Mammary epithelial cell (primary cell): ENCODE results near the gene HYAL3.

Experiments used
- CTCF ChIP-seq, 2 donors: IDR thresholded peaks in 1 of 2; conservative IDR thresholded peaks in 1 of 2; 2 replicates each; pipeline ENCODE4 v1.5.1; 2011 to 2012; ENCODE audit warnings: inconsistent platforms in 2 of 2, low read length in 2 of 2, mild to moderate bottlenecking in 2 of 2, control low read depth in 1 of 2, low read depth in 1 of 2; ENCODE audit not compliant: insufficient read depth in 1 of 2; ENCODE audit errors: extremely low read depth in 1 of 2
- EZH2 ChIP-seq: IDR thresholded peaks from 2 replicates; pipeline ENCODE4 v1.6.1; 2012; ENCODE audit warnings: low read length, inconsistent platforms, borderline replicate concordance

DNA sequence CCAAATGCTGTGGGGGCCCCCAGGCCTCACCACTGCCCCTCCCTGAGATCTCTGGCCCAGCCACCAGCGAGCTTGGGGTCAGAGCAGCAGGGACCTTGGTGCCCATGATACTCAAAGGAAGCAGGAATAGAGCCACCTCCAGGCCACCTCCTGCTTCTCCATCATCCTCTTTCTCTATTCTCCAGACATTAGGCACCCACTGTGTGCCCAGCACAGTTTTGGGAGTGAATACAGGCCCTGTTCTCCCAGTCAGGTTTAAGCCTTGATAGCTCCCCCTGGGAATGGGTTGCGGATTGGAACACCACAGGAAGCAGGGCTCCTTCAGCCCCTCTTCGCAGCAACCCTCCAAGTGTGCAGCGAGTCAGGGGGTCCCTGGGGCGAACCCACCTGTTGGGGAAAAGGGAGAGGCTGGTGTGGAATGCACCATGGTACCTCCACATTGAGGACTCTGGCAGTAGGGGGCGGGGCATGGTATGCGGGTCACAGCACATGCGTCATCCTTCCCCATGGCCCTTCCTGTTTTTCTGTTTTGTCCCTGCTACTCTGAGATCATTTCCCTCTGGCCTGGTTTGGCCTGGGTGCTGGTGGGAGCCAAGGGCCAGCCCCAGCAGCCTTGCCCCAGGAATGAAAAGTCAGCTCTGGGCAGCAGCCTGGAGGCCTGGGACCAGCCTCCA lies 44.5 kb downstream of the HYAL3 start:
- TF ChIP-seq CTCF (conservative IDR thresholded peaks at IDR 0.05 in 1 of 2, IDR thresholded peaks at IDR 0.05 in 1 of 2; ENCODE audit: extremely low read depth in 1 of 2, insufficient read depth in 1 of 2, low read depth in 1 of 2, low read length in 2 of 2) (no peak), EZH2 (no peak)
